ENCODE measurements around the gene ADRA1B.

- TF ChIP-seq CTCF (IDR thresholded peaks at IDR 0.05), result no peak
- no peak for TF ChIP-seq POLR2A (IDR thresholded peaks at IDR 0.05)
Observed at GRCh38 chr5:159928122-159928909, 12.0 kb downstream of the ADRA1B start.

Measured in lower leg skin (tissue), 3 donors.